Testis (tissue), 3 donors: ENCODE measurements around the gene DIAPH3. TPM values are rescaled to one million over a fixed set of nuclear protein-coding genes. Genes with fewer than 3 reads are reported as not detected.
A peak's percentile ranks its signal among the peaks of the same experiment; 100 is the strongest.

ENCODE experiments used
- DNase-seq: peaks from one replicate; pipeline ENCODE4 v3.0.0-alpha.2; 2019
- H3K27ac ChIP-seq, 2 donors: fragments of 200-600 bp; sonication (generic); one replicate each; pipeline ENCODE4 v1.5.1; 2019
- H3K27me3 ChIP-seq: fragments of 200-600 bp; sonication (generic); one replicate; pipeline ENCODE4 v1.5.1; 2019
- H3K36me3 ChIP-seq: fragments of 200-600 bp; sonication (generic); one replicate; pipeline ENCODE4 v1.5.1; 2017; ENCODE audit warnings: low read depth; ENCODE audit errors: missing control alignments
- H3K4me1 ChIP-seq: fragments of 200-600 bp; sonication (generic); one replicate; pipeline ENCODE4 v1.5.1; 2019
- H3K4me3 ChIP-seq, 2 donors: fragments of 200-600 bp; sonication (generic); one replicate each; pipeline ENCODE4 v1.5.1; 2017 to 2019
- H3K9me3 ChIP-seq: fragments of 200-600 bp; sonication (generic); one replicate; pipeline ENCODE4 v1.5.1; 2017
- CTCF ChIP-seq, 3 experiments: fragments of 450-650 bp in 2 of 3; fragments of 200-600 bp in 1 of 3; sonication (generic) in 1 of 3; IDR thresholded peaks; one replicate each; pipeline ENCODE4 v1.5.1; 2016 to 2019; ENCODE audit warnings: antibody characterized with exemption in 3 of 3, mild to moderate bottlenecking in 2 of 3, moderate library complexity in 1 of 3
- POLR2A ChIP-seq: fragments of 450-650 bp; IDR thresholded peaks from one replicate; pipeline ENCODE4 v1.6.1; 2017; ENCODE audit warnings: antibody characterized with exemption, mild to moderate bottlenecking, moderate library complexity
- WGBS, 2 donors: methylation state at CpG; one replicate each; pipeline ENCODE4 v1.1.5; 2018; 5-methylcytosine and 5-hydroxymethylcytosine counted together
- intact Hi-C: fragments of 100-400 bp; cut with DNase I; formaldehyde crosslinking; loops from one replicate; pipeline ENCODE4 v1.15.1; 2023; ENCODE audit warnings: low total_unique reads
- polyA plus RNA-seq: library from polyadenylated mRNA; stranded (reverse); fragments of 350-450 nt; fragmentation: Illumina TruSeq; extraction: RNeasy Lipid Tissue Mini Kit (QIAGEN cat#74804); gene quantifications from one replicate; pipeline ENCODE4 v1.2.3, GENCODE V29; 2014; ENCODE audit warnings: low read depth, low replicate concordance; ENCODE audit not compliant: insufficient read depth
- total RNA-seq, 2 donors: library from RNA; depleted of rRNA; stranded (reverse); fragments of >200 nt; gene quantifications; one replicate each; pipeline ENCODE4 v1.2.3, GENCODE V29; 2016

The DIAPH3 gene
- total and polyA plus RNA-seq, 3 donors from 2014 or later = 12.5 to 30.3 (median 18.7) TPM

- Histone ChIP-seq H3K27me3 (no peaks in the 10 kb centered on the region), H3K4me3 (no peak overlapping the region), H3K36me3 (no peaks in the 10 kb centered on the region), H3K9me3 (no peaks in the 10 kb centered on the region), H3K4me1 (peaks cover 8% of the 10 kb centered on the region), H3K27ac (no peak overlapping the region)
- intact Hi-C loops = no loop called here
- TF ChIP-seq CTCF (IDR thresholded peaks at IDR 0.05) (no peak), POLR2A (no peak)
- WGBS, 2 donors = 95 to 97% methylated on average over 3 of the region's 3 CpGs
- DNase-seq = no peak
Measured at GRCh38 chr13:60167121-60167520, 3.4 kb upstream of the DIAPH3 start.

- Histone ChIP-seq H3K4me3 (no peak overlapping the region), H3K27me3 (no peaks in the 10 kb centered on the region), H3K36me3 (no peaks in the 10 kb centered on the region), H3K4me1 (peaks cover 8% of the 10 kb centered on the region), H3K27ac (no peak overlapping the region), H3K9me3 (no peaks in the 10 kb centered on the region)
- intact Hi-C loops = no loop called here
- WGBS, 2 donors = 57 to 68% methylated on average over 3 of the region's 3 CpGs
- TF ChIP-seq CTCF (IDR thresholded peaks at IDR 0.05) (no peak), POLR2A (no peak)
- DNase-seq = no peak
Measured at GRCh38 chr13:60165391-60166099, 1.8 kb upstream of the DIAPH3 start.

GRCh38 chr13:60164234-60164889 is 634 bp upstream of the DIAPH3 start:
- no peaks in the 10 kb centered on the region for H3K9me3 ChIP-seq
- H3K4me1 ChIP-seq = peaks cover 8% of the 10 kb centered on the region
- DNase-seq = no peak
- intact Hi-C loops = no loop called here
- peak overlapping the region; percentile 70 to 79 for H3K4me3 ChIP-seq
- H3K27me3 ChIP-seq = no peaks in the 10 kb centered on the region
- TF ChIP-seq CTCF (IDR thresholded peaks at IDR 0.05) = no peak
- no peak for TF ChIP-seq POLR2A
- WGBS, 2 donors = 1 to 5% methylated on average over 4 to 9 of the region's 9 CpGs
- no peaks in the 10 kb centered on the region for H3K36me3 ChIP-seq
- peak overlapping the region; percentile 84 to 87 for H3K27ac ChIP-seq

GRCh38 chr13:60162096-60162495 is 1.6 kb downstream of the DIAPH3 start:
- intact Hi-C loops = no loop called here
- H3K36me3 ChIP-seq = no peaks in the 10 kb centered on the region
- no peaks in the 10 kb centered on the region for H3K27me3 ChIP-seq
- H3K4me3 ChIP-seq = no peak overlapping the region
- H3K9me3 ChIP-seq = no peaks in the 10 kb centered on the region
- peaks cover 8% of the 10 kb centered on the region for H3K4me1 ChIP-seq
- DNase-seq = no peak
- no peak overlapping the region for H3K27ac ChIP-seq
- TF ChIP-seq CTCF (IDR thresholded peaks at IDR 0.05) = no peak
- no peak for TF ChIP-seq POLR2A
